Measurements from ENCODE around the gene EDAR. TPM values are rescaled to one million over a fixed set of nuclear protein-coding genes. Genes with fewer than 3 reads are reported as not detected.
A peak's percentile ranks its signal among the peaks of the same experiment; 100 is the strongest.

The EDAR gene
- not detected in 2 replicates for total RNA-seq

DNA sequence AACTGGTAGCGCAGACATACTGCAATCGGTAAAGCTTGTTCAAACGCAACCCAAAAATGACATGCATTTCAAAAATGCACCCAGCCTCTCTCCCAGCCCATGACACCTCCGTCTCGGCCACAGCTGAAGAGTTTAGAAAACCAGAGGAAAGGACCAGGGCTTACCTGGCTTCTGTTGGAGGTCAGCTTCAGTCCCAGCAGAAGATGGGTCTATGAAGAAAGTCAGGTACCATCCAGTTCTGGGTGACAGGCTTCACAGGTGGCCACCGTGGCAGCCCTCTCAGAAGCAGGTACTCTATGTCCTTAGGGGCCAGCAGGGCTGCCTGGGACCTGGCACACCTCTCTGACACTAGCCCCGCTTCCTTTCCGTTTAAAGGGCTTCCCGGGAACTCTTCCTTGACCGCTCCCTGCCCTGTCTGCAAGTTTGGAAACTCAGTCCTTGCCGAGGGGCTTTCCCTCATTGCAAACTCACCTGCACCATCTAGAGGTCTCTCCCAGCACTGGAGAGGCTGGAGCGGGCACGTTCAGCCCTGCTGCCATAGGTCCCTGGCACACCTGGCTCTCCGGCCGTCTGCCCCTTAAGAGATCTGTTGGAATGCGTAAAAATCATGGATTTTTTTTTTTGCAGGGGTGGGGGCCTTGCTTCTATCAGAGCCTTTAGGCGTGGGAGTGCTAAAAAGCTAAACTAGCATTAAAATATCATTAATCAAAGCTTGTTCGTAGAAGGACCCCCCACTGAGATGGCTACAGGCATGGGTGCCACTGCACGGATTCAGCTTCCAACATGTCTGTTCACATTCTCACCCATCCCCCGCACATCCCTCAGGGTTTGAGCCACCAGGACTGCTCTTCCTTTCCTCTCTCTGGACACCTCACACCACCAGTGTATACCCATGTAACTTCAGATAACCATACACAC, at the start of gene EDAR:
EDAR (minus strand) TSS at position 425 of the 918 bp plus-strand sequence. CDS start 58,206 bp downstream, outside the sequence.
- peak; percentile 63 for DNase-seq

DNA sequence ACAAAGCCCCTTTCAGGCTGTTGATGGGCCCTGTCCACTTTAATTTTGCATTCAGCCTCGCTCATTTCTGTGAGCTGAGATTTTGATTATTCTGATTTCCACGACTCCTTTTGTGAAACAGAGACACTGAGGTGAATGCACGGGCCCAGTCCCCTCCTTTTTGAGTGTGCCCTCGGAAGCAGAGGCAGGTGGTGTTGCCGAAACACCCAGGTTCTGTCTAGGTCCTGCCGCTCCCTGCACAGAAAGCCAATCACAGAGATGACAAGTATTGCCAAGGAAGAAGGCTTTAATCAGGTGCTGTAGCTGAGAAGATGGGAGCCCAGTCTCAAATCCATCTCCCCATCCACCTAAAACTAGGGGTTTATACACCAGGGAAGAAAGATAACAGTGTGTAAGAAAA, 44.2 kb upstream of the EDAR start:
- no peak for DNase-seq

DNA sequence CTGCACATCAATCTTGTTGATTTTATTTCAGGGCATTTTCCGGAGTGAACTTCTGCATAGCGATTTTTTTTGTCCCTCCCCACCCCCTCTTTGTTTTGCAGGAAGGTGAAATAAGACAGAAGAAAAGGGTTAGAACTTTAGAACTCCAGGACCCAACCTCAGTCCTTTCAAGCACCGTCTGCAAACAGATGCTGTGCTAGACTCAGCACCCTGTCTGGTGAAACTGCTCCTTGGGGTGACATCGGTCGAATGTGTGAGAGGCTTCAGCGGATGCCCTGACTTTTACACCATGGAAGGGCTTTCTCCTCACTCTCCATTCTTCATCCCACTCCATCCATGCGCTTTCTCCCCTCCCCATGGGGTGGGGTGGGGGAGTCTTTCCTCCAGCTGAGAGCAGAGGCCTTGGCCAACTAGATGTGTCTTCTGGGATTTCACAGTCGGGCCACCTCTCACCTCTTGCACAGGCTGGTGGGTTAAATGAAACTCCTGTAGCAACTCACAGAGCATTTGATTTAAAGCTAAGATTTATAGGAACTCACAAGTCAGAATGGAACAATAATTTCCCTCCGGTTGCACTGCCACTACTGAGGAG, 43.3 kb upstream of the EDAR start:
- no peak for DNase-seq

DNA sequence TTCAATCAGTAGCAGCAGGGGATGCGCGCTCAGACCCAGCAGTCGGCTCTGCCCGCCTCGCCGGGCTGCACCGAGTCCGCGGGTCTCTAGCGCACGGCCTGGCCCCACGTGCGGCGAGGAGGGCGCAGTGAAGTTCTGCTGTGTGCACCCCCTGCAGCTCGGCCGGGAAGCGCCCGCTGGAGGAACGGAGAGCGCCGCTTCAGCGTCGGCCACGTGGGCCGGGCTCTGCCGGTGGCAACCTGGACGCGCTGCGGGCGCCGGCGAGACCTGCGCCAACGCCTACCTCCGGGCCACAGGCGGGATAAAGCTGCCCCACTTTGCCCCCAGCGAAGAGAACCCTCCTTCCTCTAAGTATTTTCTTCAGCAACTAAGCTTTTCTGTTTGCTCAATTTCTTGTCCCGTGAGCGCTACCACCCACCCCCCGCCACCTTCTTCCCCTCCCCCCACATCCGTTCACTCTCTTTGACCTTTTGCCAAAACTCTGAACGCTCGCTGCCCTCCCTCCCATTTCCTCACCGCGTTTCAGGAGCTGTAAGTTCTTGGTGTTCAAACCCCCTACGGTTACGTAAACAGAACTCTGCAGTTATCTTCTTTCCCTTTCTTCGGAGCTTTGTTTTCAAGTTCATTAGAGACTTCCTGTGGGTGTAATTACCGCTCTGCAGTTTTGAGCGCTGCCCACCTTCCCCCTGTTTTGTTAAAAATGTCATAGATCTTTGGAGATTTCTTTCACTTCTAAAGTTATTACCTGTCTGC, 42.6 kb upstream of the EDAR start:
- peak; percentile 65 for DNase-seq

DNA sequence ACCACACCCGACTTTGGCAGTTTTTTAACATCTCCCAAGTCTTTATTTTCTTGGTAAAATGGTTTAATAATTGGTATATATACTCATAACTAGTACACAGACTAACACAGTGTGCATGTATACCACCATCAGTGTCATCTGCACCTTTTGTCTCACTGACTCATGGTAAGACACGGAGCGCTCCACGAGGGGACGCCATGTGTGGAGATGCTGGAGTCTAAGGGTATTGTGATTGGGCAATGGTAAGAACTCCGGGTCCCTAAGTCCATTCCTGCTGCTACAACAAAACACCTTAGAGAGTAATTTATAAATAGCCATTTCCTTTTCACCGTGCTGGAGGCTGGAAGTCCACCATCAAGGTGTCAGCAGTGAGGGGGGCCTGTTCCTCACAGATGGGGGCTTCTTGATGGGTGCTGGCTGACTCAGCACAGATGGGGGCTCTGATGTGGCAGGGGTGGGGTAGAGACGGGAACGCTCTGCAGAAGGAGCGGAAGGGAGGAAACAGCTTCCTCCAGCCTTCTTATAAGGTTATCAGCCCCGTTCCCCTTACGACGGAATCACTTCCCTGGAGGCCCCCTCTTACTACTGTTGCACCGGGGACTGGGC, 42.0 kb upstream of the EDAR start:
- peak; percentile 5 for DNase-seq

DNA sequence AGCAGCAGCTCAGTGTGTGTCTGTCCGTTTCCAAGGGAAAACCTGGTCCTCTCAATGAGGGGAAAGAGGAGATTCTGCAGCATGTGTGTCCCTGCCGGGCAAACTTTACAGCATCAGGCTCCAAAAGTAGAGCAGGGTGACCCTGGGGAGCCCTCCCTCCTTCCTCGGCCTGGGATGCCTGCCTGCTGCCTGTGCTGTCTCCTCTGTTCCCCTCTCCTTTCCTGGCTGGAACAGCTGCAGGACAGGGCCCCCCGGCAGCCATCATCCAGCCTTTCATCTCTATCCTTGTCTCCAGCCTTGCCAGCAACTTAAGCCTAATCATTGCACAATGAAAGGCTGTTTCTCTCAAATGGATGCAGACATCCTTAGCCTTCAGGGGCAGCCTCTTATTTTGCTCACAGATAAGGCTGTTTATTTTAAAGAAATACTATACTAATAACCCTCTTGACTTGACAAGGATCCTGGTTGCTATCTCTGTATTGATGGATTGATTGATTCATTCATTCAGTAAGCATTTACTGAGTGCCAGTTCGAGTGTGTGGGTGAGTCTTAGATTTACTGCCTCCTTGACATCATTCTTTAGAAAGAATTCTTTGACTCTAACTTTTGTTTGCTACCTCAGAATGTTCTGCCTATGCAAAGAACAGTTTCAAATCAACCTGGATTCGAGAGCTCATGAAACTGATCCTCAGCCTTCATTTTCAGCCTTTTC, 40.6 kb upstream of the EDAR start:
- no peak for DNase-seq

DNA sequence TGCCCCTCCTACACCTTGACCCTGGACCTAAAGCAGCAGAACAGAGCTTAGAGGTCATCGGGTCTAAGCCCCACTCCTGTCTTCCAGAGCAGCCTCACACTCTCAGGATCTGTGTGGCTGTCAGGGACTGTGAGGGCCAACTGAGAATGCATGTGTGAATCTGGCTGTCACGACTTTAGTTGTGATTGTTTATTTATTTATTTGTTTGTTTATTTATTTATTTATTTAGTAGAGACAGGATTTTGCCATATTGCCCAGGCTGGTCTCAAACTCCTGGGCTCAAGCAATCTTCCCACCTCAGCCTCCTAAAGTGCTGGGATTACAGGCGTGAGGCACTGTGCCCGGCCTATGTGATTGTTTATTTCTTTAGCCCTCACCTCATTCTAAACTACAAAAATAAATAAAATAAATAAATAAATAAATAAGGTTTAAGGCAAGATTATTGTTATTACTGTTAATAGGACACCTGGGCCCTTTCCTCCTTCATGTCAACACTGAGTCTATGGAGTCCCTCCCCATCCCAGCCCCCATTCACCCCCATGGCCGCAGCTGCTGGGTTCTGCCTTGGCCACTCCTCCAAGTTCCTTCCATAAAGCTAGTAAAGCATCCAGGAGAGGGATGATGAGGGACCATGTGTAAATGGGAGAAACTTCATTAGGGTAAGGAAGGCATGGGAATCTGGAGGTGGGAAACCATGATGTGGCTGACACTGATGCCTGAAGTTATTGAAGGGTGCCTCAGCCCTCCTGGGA, 39.9 kb upstream of the EDAR start:
- no peak for DNase-seq

DNA sequence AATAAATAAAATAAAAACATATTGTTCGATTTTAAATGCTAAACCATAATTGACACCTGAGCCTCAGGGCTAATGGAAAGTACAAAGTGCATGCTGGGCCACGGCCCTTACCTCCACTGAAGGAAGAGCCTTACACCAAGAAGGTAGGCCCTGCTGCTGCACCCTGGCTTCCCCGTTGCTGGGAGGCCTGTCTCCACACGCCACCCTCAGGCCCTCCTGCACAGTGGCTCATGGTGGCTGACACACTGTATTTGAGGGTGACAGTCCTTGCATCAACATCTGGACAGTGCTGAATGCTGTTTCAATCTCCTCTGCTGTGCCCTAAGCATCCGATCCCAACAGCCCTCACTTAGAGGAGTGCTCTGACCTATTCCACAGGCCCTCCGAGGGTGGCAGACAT, 39.3 kb upstream of the EDAR start:
- DNase-seq = no peak

DNA sequence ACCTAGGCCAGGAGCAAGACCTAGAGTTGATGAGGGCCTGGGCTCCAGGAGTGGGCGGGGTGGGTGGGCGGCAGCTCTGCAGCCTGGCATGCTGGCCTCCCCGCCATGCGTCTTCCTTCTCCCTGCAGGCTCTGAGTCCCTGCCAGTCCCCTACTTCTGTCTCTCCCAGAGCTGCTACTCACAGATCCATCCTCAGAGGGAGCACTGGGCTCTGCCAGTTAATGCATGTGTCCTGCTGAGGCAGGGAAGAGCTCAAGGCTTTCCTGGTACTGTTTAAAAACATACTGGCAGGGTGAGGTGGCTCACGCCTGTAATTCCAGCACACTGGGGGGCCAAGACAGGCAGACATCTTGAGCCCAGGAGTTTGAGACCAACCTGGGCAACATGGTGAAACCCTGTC, 38.7 kb upstream of the EDAR start:
- DNase-seq = no peak

DNA sequence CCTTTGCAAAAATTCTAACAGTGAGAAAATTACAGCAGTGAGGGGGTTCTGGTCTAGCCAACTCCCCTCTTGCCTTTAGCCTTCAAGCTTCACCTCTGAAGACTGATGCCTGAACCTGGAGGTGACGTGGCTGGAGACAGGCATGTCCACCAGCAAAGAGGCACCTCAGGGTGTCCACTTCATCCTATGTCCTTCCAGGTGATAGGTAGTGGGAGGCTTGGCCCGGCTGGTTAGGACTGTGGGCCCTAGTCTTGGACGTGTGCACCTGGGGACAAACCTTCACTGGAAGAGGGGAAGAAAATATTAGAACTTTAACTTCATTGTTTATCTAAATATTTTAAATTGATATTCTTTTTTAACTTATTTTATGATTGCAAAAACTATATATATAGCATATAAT, 35.5 kb upstream of the EDAR start:
- no peak for DNase-seq

DNA sequence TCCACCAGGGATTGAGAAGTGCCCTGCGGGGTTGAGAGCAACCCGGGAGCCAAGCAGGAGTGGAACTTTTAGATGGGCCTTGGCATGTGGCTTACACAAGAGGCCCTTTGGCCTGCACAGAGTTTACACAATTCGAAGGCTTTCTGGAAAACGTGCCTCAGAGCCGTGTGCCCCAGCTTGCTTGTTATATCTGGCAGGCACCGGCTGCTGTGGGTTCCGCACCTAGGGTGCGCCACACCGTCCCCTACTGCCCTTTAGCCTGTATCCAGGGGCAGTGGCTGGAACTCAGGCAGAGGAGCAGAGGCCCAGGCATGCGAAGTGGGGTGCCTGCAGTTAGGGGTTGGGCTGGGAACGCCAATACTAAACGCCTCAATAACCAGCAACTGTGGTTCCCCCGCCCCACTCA, 32.9 kb upstream of the EDAR start:
- no peak for DNase-seq

DNA sequence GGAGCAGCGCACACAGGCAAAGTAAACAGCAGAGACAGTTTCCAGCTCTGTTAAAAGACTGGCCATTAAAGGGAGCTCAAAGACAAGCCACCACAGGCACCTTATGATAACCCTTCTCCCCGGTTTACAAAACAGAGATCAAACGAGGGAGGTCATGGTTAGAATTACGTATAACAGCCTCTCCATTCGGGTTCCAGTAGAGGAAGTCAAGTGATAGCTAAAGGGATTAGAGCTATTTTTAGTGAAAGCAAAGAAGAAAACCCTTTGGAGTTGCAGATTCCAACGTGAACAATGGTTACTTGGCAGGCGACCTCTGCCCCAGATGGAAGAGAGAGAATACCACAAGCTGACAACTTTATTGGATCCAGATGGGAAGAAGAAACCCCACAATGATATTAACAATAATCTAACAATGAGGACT, 31.2 kb upstream of the EDAR start:
- DNase-seq = peak; percentile 47

DNA sequence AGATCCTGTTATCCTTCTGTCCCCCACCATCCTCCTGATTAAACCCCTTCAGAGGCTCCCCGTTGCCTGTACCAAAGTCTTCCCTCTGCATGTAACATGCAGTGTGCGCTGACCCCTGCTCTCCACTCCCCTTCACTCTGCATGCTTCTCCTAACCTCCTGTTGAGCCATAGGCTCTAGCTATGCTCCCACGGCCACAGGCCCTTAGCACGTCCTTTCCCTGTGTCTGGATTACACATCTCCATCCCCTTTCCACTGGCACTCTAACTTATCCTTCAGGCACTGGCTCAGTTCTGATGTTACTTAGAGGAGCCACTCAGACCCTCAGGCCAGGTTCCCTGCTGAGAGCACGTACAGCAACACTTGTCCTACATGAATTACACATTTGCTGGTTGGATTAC, 29.4 kb upstream of the EDAR start:
- no peak for DNase-seq

DNA sequence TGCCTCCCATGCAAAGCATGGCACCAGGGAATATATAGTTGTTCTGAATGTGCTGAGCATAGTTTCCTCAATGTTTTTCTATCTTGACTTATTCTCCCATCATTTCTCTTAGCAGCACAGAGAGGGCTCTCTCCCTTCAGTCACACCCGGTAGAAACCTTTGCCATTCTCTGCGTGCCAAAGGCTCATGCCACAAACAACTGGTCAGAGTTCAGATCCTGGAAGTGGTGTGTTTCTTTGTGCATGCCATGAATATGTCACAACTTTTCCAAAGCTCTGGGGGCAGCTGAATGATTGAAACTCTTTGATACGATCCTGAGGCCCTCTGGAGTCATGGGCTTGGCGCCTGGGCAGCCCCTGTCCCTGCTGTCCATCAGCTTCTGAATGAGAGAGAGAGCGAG, 28.0 kb upstream of the EDAR start:
- DNase-seq = no peak

DNA sequence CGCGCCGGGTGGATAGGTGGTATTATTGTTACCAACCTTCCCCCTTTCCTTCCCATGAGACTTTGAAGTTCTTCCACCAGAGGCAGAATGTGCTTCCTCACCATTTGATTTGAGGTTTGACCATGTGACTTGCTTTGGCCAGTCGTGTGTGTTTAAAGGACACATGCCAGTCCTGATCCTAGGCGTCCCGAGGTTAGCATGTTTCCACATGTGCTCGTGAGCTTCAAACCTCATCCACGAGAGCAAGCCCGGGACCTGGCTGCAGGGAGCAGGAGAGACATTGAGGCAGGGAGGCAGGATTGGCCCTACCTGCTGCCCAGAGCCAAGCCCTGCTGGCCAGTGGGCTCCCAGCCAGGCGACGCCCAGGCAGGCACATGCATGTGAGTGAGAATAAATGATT, 27.4 kb upstream of the EDAR start:
- DNase-seq = no peak

DNA sequence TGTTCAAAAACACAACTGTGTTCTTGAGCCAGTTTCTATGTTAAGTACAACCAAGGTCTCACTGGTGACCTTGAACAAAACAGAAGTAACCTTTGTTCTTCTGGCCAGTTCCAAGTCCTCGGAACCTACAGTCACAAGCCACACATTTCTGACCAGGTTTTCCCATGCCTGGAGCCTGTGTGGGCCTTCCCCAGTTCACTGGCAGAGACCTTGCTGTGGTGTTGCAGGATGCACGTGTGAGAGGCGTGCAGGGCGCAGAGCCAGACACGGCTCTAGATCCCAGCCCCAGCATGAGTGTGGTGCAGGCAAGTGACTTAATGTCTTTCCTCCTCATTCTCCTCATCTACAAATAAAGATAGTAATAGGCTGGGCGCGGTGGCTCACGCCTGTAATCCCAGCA, 25.5 kb upstream of the EDAR start:
- DNase-seq = no peak

DNA sequence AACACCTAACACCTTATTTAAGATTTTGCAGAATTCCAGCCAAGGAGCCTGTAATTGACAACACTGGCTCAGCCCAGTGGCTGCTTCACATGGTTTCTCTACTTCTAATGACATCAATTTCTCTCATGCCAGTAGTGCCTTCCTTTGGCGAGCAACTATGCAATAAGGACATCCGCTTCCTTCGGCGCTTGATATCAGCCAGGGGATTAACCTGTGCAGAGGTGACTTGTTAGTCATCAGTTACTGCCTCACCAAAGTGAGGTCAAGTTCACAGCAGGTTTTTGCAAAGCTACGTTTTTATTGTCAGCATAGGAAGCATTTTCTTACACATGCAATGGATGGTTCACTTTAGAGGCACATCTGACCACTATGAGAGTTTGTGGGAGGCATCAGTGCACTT, 24.0 kb upstream of the EDAR start:
- DNase-seq = no peak

DNA sequence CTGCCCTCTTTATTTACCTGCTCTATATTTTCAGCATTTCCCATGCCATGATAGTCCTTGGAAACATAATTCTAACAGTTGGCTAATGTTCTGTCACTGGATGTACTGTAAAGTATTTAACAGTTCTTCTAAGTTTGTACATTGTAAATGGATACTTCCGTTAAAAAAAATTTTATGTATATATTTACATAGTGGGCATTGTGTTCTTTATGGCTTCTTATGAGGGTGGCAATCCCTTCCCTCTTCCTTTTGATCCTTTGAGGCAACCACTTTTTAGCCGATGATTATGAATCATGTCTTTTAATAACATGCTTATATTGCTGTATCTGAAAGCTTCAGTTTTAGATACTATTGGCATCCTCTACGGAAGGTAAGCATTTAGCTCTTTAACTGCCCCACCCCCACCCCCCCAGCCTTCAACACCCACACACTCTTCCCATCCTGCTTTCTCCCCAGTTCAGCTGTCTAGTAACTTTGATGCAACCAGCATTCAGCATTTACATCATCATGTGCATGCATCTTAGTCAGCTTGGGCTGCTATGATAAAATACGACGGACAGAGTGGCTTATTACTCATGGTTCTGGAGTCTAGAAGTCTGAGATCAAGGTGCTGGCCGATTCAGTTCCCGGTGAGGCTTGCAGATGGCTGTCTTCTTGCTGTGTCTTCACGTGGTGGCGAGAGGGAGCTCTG, 21.0 kb upstream of the EDAR start:
- DNase-seq = no peak

DNA sequence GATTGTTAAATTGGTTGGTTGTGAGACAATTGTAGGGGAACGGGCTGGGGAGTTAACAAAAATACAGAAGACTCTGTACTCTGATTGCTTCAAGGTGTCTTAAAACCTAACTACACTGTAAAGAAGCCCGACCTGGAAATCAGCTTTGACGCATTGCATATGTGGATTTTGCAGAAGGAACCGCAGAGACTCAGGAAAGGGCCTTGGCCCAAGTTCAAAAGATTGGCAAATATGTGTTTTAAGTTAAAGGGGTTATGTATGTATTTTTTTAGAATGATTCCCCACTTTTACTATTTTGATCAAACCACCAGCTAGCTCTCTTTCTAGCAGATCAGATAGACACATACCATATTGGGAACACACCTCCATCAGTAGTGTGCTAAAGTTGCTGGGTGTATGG, 18.0 kb upstream of the EDAR start:
- no peak for DNase-seq

DNA sequence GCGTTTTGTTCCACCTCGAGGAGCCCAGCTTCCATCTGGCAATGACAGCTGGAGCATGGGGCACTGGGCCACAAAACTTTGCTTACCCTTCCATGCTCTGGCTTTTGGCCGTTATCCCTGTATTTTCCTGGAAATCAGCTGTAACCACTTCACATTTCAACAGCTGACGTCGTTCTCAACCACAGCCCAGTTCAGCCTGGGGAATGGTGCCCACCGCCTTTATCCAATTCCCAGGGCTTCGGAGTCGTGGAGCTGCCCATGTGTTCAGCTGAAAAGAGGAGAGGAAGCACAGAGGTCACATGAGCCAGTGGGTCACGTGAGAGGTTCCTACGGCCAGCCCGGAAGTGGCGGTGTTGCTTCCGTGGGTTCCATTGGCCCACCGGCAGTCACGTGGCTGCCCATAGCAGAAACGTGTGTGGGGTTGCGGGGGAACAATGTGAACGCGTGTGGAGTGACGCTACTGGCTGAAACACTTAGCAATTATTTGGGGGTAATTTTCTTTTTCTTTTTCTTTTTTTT, 16.7 kb upstream of the EDAR start:
- no peak for DNase-seq

DNA sequence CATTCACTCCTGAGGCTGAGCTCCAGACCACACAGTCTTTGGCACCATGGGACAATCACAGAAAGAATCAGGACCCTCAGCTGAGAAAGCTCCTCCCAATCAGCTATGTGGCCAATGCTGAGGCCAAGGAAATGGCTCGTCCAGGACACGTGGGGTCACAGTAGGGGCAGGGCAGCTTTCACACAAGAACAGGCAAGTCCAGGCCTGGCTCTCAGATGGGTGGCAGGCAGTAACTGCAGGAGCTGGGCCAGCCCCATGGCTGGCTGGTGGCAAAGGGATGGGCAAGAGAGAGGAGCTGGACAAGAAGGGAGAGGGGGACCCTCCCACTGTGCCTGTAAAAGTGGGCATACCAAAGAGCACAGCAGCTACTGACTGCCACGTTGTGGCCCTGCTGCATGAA, 12.2 kb upstream of the EDAR start:
- DNase-seq = no peak

Measured in dermis blood vessel endothelial cell (primary cell).